ENCODE data around the gene SPEF2. TPM values are rescaled to one million over a fixed set of nuclear protein-coding genes. Genes with fewer than 3 reads are reported as not detected.
A peak's percentile ranks its signal among the peaks of the same experiment; 100 is the strongest.

SPEF2 gene
- total RNA-seq, 3 donors from 2014 or later = 3.7 to 6.9 (median 4.2) TPM

DNA sequence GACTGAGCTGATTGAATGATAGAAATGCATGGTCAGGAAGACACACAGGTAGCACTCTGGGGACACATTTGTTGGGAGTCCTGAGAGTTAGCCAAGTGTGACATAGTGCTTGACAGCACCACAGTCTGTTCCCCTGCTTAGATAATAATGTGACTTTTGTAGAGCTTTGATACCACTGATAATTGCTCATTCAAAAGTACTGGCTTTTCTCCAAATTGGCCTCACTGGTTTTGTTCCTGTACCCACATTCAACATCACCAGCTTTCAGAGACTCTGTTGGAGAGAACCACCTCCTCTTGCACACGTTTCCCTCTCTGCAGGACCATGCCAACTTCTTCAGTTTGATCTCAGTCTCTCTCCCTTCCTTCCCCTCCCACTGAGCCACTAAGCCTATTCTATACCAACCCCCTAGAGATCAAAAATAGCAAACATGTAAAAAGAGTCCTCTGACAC is 186.6 kb downstream of the SPEF2 start:
- TF ChIP-seq, protein P1, sequence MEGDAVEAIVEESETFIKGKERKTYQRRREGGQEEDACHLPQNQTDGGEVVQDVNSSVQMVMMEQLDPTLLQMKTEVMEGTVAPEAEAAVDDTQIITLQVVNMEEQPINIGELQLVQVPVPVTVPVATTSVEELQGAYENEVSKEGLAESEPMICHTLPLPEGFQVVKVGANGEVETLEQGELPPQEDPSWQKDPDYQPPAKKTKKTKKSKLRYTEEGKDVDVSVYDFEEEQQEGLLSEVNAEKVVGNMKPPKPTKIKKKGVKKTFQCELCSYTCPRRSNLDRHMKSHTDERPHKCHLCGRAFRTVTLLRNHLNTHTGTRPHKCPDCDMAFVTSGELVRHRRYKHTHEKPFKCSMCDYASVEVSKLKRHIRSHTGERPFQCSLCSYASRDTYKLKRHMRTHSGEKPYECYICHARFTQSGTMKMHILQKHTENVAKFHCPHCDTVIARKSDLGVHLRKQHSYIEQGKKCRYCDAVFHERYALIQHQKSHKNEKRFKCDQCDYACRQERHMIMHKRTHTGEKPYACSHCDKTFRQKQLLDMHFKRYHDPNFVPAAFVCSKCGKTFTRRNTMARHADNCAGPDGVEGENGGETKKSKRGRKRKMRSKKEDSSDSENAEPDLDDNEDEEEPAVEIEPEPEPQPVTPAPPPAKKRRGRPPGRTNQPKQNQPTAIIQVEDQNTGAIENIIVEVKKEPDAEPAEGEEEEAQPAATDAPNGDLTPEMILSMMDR (IDR thresholded peaks at IDR 0.05) = no peak
- Histone ChIP-seq H3K4me3 (no peak overlapping the region), H3K4me1 (ENCODE audit: low read depth) (no peaks in the 10 kb centered on the region), H3K36me3 (ENCODE audit: low read depth) (no peaks in the 10 kb centered on the region), H3K9me3 (no peaks in the 10 kb centered on the region)
- intact Hi-C loops (cut with DNase I, micrococcal nuclease) = no loop called here
- DNase-seq = no peak
- no peak for ATAC-seq

- H3K4me3 ChIP-seq = no peak overlapping the region
- H3K9me3 ChIP-seq = no peaks in the 10 kb centered on the region
- intact Hi-C loops (cut with DNase I, micrococcal nuclease) = no loop called here
- TF ChIP-seq, protein P1 (IDR thresholded peaks at IDR 0.05) = no peak
- H3K4me1 ChIP-seq (ENCODE audit: low read depth) = no peaks in the 10 kb centered on the region
- H3K36me3 ChIP-seq (ENCODE audit: low read depth) = no peaks in the 10 kb centered on the region
- DNase-seq (no peak), ATAC-seq (no peak)
Measured at GRCh38 chr5:35804841-35805240, 187.2 kb downstream of the SPEF2 start.

GRCh38 chr5:35810601-35811000 is 192.9 kb downstream of the SPEF2 start:
- Histone ChIP-seq H3K4me3 (no peak overlapping the region), H3K9me3 (no peaks in the 10 kb centered on the region), H3K36me3 (ENCODE audit: low read depth) (no peaks in the 10 kb centered on the region), H3K4me1 (ENCODE audit: low read depth) (no peaks in the 10 kb centered on the region)
- ATAC-seq = peak; percentile 26
- intact Hi-C loops (cut with DNase I, micrococcal nuclease) = no loop called here
- DNase-seq = no peak
- TF ChIP-seq, protein P1 (IDR thresholded peaks at IDR 0.05) = no peak

DNA sequence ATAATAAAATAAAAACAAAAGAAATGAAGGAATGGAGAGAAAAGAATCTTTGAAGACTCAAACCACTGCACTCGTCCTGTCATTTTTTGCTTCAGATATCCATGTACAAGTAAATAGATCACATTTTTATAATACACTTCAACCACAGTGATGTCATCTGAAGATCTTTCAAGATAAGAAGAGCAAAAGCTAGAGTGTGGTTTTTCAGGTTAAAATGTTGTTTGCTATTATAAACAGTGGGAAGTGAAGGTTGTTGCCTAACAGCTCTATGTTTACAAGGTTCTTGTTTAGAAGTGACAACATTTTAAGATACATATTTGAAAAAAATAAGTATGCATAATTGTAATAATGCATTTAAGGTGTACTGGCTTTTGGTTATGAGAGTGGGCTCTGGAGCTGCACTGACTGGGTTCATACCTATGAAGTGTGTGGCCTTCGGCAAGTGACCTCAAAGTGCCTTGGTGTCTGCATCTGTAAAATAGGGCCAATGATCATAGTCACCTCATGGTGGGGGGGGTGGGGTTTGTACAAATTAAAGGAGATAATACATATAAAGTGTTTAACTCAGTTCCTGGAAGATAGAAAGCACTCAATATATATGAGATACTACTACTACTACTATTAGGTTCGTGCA is 193.6 kb downstream of the SPEF2 start:
- DNase-seq (no peak), ATAC-seq (peak; percentile 63)
- intact Hi-C loops (cut with DNase I, micrococcal nuclease) = no loop called here
- no peaks in the 10 kb centered on the region for H3K4me1 ChIP-seq (ENCODE audit: low read depth)
- no peaks in the 10 kb centered on the region for H3K9me3 ChIP-seq
- H3K36me3 ChIP-seq (ENCODE audit: low read depth) = no peaks in the 10 kb centered on the region
- H3K4me3 ChIP-seq = no peak overlapping the region
- TF ChIP-seq, protein P1 (IDR thresholded peaks at IDR 0.05) = no peak

GRCh38 chr5:35813521-35813920 is 195.9 kb downstream of the SPEF2 start:
- no peak for DNase-seq
- Histone ChIP-seq H3K9me3 (no peaks in the 10 kb centered on the region), H3K36me3 (ENCODE audit: low read depth) (no peaks in the 10 kb centered on the region), H3K4me3 (no peak overlapping the region), H3K4me1 (ENCODE audit: low read depth) (no peaks in the 10 kb centered on the region)
- ATAC-seq = no peak
- TF ChIP-seq, protein P1 (IDR thresholded peaks at IDR 0.05) = no peak
- intact Hi-C loops (cut with DNase I, micrococcal nuclease) = no loop called here
